ENCODE results near the gene WDFY4.

- TF ChIP-seq EZH2 (IDR thresholded peaks at IDR 0.05; ENCODE audit: insufficient read depth, poor library complexity, severe bottlenecking): no peak
- TF ChIP-seq EZH2phosphoT487 (IDR thresholded peaks at IDR 0.05; ENCODE audit: insufficient read depth, low read depth): no peak
Observed at GRCh38 chr10:48731654-48732053, 47.0 kb downstream of the WDFY4 start.
